HG03060 (cell line): ENCODE measurements around the gene ABCC3.

Experiments used
- ATAC-seq: cut with Tn5 transposase; IDR thresholded peaks from one replicate; pipeline ENCODE4 v1.9.1; 2021; ENCODE audit warnings: low read depth, moderate number of reproducible peaks; ENCODE audit not compliant: unreplicated experiment

ABCC3 gene

GRCh38 chr17:50641357-50641756 is 6.7 kb downstream of the ABCC3 start:
- ATAC-seq: no peak

- no peak for ATAC-seq
These were observed 7.5 kb downstream of the ABCC3 start for GRCh38 chr17:50642071-50642721.

GRCh38 chr17:50642722-50643656 is 8.3 kb downstream of the ABCC3 start:
- no peak for ATAC-seq

GRCh38 chr17:50645748-50646682 is 11.3 kb downstream of the ABCC3 start:
- no peak for ATAC-seq

- no peak for ATAC-seq
These were observed 12.5 kb downstream of the ABCC3 start for GRCh38 chr17:50647187-50647586.

- no peak for ATAC-seq
These were observed 14.6 kb downstream of the ABCC3 start for GRCh38 chr17:50649042-50649908.

GRCh38 chr17:50651661-50652060 is 17.0 kb downstream of the ABCC3 start:
- no peak for ATAC-seq

- ATAC-seq: no peak
These were observed 19.1 kb downstream of the ABCC3 start for GRCh38 chr17:50653738-50654137.

- no peak for ATAC-seq
These were observed 21.8 kb downstream of the ABCC3 start for GRCh38 chr17:50656509-50656908.

GRCh38 chr17:50657054-50657453 is 22.4 kb downstream of the ABCC3 start:
- no peak for ATAC-seq

- ATAC-seq: no peak
These were observed 22.9 kb downstream of the ABCC3 start for GRCh38 chr17:50657627-50658026.

- ATAC-seq: no peak
These were observed 23.9 kb downstream of the ABCC3 start for GRCh38 chr17:50658616-50659015.

- ATAC-seq: no peak
These were observed 24.5 kb downstream of the ABCC3 start for GRCh38 chr17:50659179-50659578.

GRCh38 chr17:50660042-50660886 is 25.6 kb downstream of the ABCC3 start:
- no peak for ATAC-seq

- no peak for ATAC-seq
These were observed 26.2 kb downstream of the ABCC3 start for GRCh38 chr17:50660887-50661345.

- ATAC-seq: no peak
These were observed 26.7 kb downstream of the ABCC3 start for GRCh38 chr17:50661348-50661747.

- no peak for ATAC-seq
These were observed 27.2 kb downstream of the ABCC3 start for GRCh38 chr17:50661795-50662391.

- ATAC-seq: no peak
These were observed 28.0 kb downstream of the ABCC3 start for GRCh38 chr17:50662632-50663225.
